K562 (cell line): ENCODE measurements around the gene ASCC2. TPM values are rescaled to one million over a fixed set of nuclear protein-coding genes. Genes with fewer than 3 reads are reported as not detected.
A peak's percentile ranks its signal among the peaks of the same experiment; 100 is the strongest.

Source experiments
- ATAC-seq: fragments of 200-7000 bp; cut with Tn5 transposase; 3 replicates; pipeline ENCODE4 v1.9.1; 2020; ENCODE audit warnings: moderate library complexity
- BruUV-seq: library from RNA; stranded (reverse); fragments of 400-500 nt; replicated peaks from 2 replicates; lab custom pipeline; 2021; lab: Mats Ljungman, UMichigan
- CTCF ChIA-PET: fragments of 300-600 bp; formaldehyde crosslinking; extraction: SDS; loops from one replicate; lab custom pipeline; 2021; ENCODE audit warnings: low intra/inter-chr PET ratio; lab: Yijun Ruan, JAX
- POLR2A ChIA-PET: fragments of 300-600, 350-650 bp; sonication (Branson Sonifier 250); formaldehyde crosslinking; extraction: SDS; loops from one replicate; lab custom pipeline; 2021; ENCODE audit warnings: antibody characterized with exemption, inconsistent platforms; lab: Yijun Ruan, JAX
- DNase-seq, 4 experiments: peaks; one replicate each; pipeline versions ENCODE4 v3.0.0 to v3.0.0-alpha.2; 2011 to 2018; ENCODE audit warnings: low spot score in 3 of 4, mixed read lengths in 3 of 4; ENCODE audit errors: extremely low read depth in 1 of 4
- FAIRE-seq: peaks from 2 replicates; lab custom pipeline; 2011; peaks lifted over from hg19 to GRCh38; lab: Jason Lieb, UNC
- H2AFZ ChIP-seq: 2 replicates; pipeline ENCODE4 v1.6.0; 2011; ENCODE audit warnings: low read depth, low read length, control low read depth, inconsistent platforms
- H3K27ac ChIP-seq: fragments of 200-600 bp; 3 replicates; pipeline ENCODE4 v1.8.0; 2011; ENCODE audit warnings: low read depth, mild to moderate bottlenecking, control low read depth, inconsistent platforms, low read length, moderate library complexity, mixed read lengths; ENCODE audit errors: extremely low read depth
- H3K27me3 ChIP-seq, 2 experiments: fragments of 300-600 bp in 1 of 2; 2 replicates in 1 of 2; 3 replicates in 1 of 2; pipeline versions ENCODE4 v1.6.0 to v1.8.0; 2011; ENCODE audit warnings: inconsistent platforms in 2 of 2, low read length in 2 of 2, mild to moderate bottlenecking in 1 of 2, mixed read lengths in 1 of 2, moderate library complexity in 1 of 2; ENCODE audit not compliant: control insufficient read depth in 2 of 2, insufficient read depth in 2 of 2
- H3K36me3 ChIP-seq: fragments of 300-600 bp; 3 replicates; pipeline ENCODE4 v1.8.0; 2011; ENCODE audit warnings: mild to moderate bottlenecking, low read length, inconsistent platforms; ENCODE audit not compliant: control insufficient read depth, insufficient read depth
- H3K4me1 ChIP-seq, 2 experiments: fragments of 200-600 bp in 1 of 2; replicated peaks in 1 of 2; 2 replicates in 1 of 2; 3 replicates in 1 of 2; pipeline versions ENCODE4 v1.5.1 to v1.8.0; 2011; ENCODE audit warnings: inconsistent platforms in 2 of 2, low read length in 2 of 2, mild to moderate bottlenecking in 1 of 2, mixed read lengths in 1 of 2, moderate library complexity in 1 of 2; ENCODE audit not compliant: control insufficient read depth in 2 of 2, insufficient read depth in 2 of 2
- H3K4me2 ChIP-seq: 2 replicates; pipeline ENCODE4 v1.6.1; 2011; ENCODE audit warnings: low read length, control low read depth, inconsistent platforms, mixed read lengths; ENCODE audit not compliant: insufficient read depth
- H3K4me3 ChIP-seq: fragments of 200-600 bp; sonication (generic), shearing (Covaris generic); 2 replicates; pipeline ENCODE4 v1.5.1; 2016; ENCODE audit warnings: control low read depth, inconsistent platforms
- H3K79me2 ChIP-seq: fragments of 200-600 bp; 3 replicates; pipeline ENCODE4 v1.8.0; 2011; ENCODE audit warnings: low read length, inconsistent platforms; ENCODE audit not compliant: control insufficient read depth, insufficient read depth
- H3K9ac ChIP-seq, 2 experiments: 2 replicates each; pipeline versions ENCODE4 v1.6.0 to v1.6.1; 2011; ENCODE audit warnings: low read depth in 2 of 2, low read length in 2 of 2, control low read depth in 1 of 2, inconsistent platforms in 1 of 2, mild to moderate bottlenecking in 1 of 2, mixed read lengths in 1 of 2; ENCODE audit not compliant: insufficient read depth in 1 of 2
- H3K9me1 ChIP-seq: one replicate; pipeline ENCODE4 v1.6.0; 2011; ENCODE audit warnings: inconsistent platforms, mild to moderate bottlenecking, low read length, moderate library complexity; ENCODE audit not compliant: control insufficient read depth, insufficient read depth
- H3K9me3 ChIP-seq: replicated peaks from 2 replicates; pipeline ENCODE4 v1.5.1; 2011; ENCODE audit warnings: low read depth, low read length, inconsistent platforms; ENCODE audit not compliant: control insufficient read depth, insufficient read depth
- H4K20me1 ChIP-seq: replicated peaks from 2 replicates; pipeline ENCODE4 v1.6.1; 2011; ENCODE audit warnings: low read length, inconsistent platforms, mixed read lengths; ENCODE audit not compliant: control insufficient read depth, insufficient read depth
- ESRRB ChIP-seq: fragments of 250-450 bp; sonication (Bioruptor Pico); IDR thresholded peaks from 2 replicates; pipeline ENCODE4 v1.5.0; 2020; ENCODE audit warnings: mild to moderate bottlenecking, moderate library complexity, borderline replicate concordance
- POLR2G ChIP-seq: fragments of 200-400 bp; formaldehyde crosslinking; IDR thresholded peaks from 2 replicates; pipeline ENCODE4 v1.6.1; 2017; ENCODE audit warnings: low read depth, mild to moderate bottlenecking, antibody characterized with exemption, low read length, moderate library complexity
- U2AF1 ChIP-seq: fragments of 200-400 bp; formaldehyde crosslinking; optimal IDR thresholded peaks from 2 replicates; pipeline ENCODE3; 2017; ENCODE audit warnings: mild to moderate bottlenecking, low read depth, low read length, moderate library complexity
- ZNF174 ChIP-seq: fragments of 250-450 bp; sonication (Bioruptor Pico); IDR thresholded peaks from 2 replicates; pipeline ENCODE4 v1.4.0; 2020; ENCODE audit warnings: mild to moderate bottlenecking
- ZNF212 ChIP-seq: fragments of 450-650 bp; formaldehyde crosslinking; IDR thresholded peaks from 2 replicates; pipeline ENCODE4 v1.4.0; 2020; ENCODE audit warnings: mild to moderate bottlenecking
- ZNF76 ChIP-seq: fragments of 250-450 bp; sonication (Bioruptor Pico); IDR thresholded peaks from 2 replicates; pipeline ENCODE4 v1.4.0; 2020; ENCODE audit warnings: mild to moderate bottlenecking, moderate library complexity, borderline replicate concordance
- WGBS: fragments of 100-300 bp; shearing (Covaris generic); methylation state at CpG from one replicate; pipeline ENCODE4 v1.1.6; 2016; ENCODE audit warnings: low coverage, mixed read lengths; ENCODE audit not compliant: insufficient coverage; ENCODE audit errors: missing lambda C conversion rate; 5-methylcytosine and 5-hydroxymethylcytosine counted together
- in situ Hi-C: fragments of 300-500 bp; cut with MboI; formaldehyde crosslinking; loops from 4 replicates; pipeline ENCODE4 v1.15.0; 2018; ENCODE audit warnings: inconsistent platforms, mixed read lengths
- intact Hi-C: fragments of 100-400 bp; cut with micrococcal nuclease; formaldehyde crosslinking; loops from 2 replicates; pipeline ENCODE4 v1.14.2; 2022
- polyA plus RNA-seq, 8 experiments: library from polyadenylated mRNA; depleted of rRNA in 4 of 8; stranded (reverse) in 5 of 8; unstranded in 3 of 8; fragments of >200 nt; fragmentation: Nextera tagmentation in 2 of 8; fragmentation: Illumina TruSeq in 1 of 8; extraction: Ambion mirVana in 2 of 8; extraction: Trizol in 1 of 8; gene quantifications; 2 replicates each; pipeline versions ENCODE4 v1.2.1 to v1.2.3, GENCODE V29; 2011 to 2014; ENCODE audit warnings: inconsistent platforms in 1 of 8, missing spikeins in 1 of 8
- total RNA-seq, 7 experiments: library from RNA; depleted of rRNA in 6 of 7; stranded (reverse); fragments of >200 nt in 6 of 7; fragmentation: Illumina TruSeq in 2 of 7; extraction: Trizol in 2 of 7; gene quantifications; 2 replicates each; pipeline versions ENCODE4 v1.2.1 to v1.2.3, GENCODE V29; 2011 to 2021; ENCODE audit warnings: low replicate concordance in 1 of 7
- TF ChIP-seq, protein P1 (sequence below): fragments of 250-450 bp; sonication (Bioruptor Pico); IDR thresholded peaks from 2 replicates; pipeline ENCODE4 v1.8.0; 2022; ENCODE audit warnings: inconsistent platforms, mild to moderate bottlenecking, moderate library complexity, borderline replicate concordance
- TF ChIP-seq, protein P2 (sequence below): fragments of 150-350 bp; conservative IDR thresholded peaks from 2 replicates; pipeline ENCODE4 v1.6.1; 2014; ENCODE audit warnings: low read length

ASCC2 gene
- total and polyA plus RNA-seq, 9 of the 15 experiments (the other 6 are each of a cell fraction or from before 2014, with no cell fraction given): 4.0 to 46.7 (median 26.8) TPM

DNA sequence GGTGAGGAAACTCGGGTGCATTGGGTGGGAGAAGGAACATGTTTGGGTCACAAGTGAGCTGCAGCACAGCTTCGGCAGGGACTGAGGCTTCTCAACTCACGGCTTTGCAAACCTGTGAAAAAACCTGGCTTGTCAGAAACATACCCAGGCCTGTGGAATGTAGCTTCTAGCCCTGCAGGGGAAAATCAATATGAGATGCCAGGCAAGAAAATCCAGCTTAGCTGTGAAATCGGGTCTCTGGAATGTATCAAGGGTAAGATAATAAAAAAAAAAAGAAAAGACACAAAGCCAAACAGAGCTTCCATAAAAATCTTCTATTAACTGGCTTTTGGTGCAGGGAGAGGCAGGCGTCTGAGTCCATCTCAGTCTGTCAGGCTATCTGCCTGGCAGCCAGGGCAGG is 42.4 kb downstream of the ASCC2 start:
- no peak for DNase-seq
- FAIRE-seq: no peak
- H3K9me1 ChIP-seq: no peaks in the 10 kb centered on the region
- no peaks in the 10 kb centered on the region for H4K20me1 ChIP-seq
- no peak for ATAC-seq
- H3K4me1 ChIP-seq: peaks cover 16 to 20% of the 10 kb centered on the region in 2 experiments
- no peak for TF ChIP-seq ESRRB
- H3K27ac ChIP-seq: no peak overlapping the region
- H3K4me2 ChIP-seq: no peak overlapping the region
- ChIA-PET CTCF (no interaction called here), POLR2A (interaction anchor here (0.9 kb wide), 1 partner anchor 9 kb away, joined by 3 read pairs; no protein-coding TSS in a partner anchor)
- no peaks in the 10 kb centered on the region for H3K79me2 ChIP-seq
- no peak overlapping the region for H2AFZ ChIP-seq
- no peaks in the 10 kb centered on the region for H3K27me3 ChIP-seq
- BruUV-seq: no TSS peak
- peaks cover 53% of the 10 kb centered on the region for H3K36me3 ChIP-seq
- H3K9ac ChIP-seq: no peak overlapping the region
- in situ Hi-C loops: no loop called here
- H3K4me3 ChIP-seq: no peak overlapping the region
- no peaks in the 10 kb centered on the region for H3K9me3 ChIP-seq
- intact Hi-C loops: no loop called here
- 93% methylated on average over 4 of the region's 5 CpGs for WGBS

DNA sequence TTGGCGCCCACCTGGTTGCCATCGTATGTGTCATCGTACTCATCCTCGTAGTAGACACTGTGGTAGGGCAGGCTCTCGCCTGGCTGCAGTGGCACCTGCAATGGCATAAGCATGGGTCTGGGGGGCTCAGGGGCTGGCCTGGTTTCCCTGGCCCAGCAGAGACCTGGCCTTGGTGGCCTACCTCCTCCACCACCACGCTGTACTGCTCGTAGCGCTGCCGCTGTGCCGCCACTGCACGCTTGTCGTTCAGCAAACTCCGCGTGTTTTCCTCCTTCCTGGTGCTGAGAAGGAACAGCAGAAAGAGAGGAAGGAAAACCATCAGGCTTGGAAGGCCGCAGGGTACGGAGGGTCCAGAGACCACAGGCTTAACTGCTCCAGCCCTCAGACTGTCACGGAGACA is 44.7 kb downstream of the ASCC2 start:
- Histone ChIP-seq H3K9me3 (no peaks in the 10 kb centered on the region), H3K27me3 (no peaks in the 10 kb centered on the region), H2AFZ (no peak overlapping the region), H3K79me2 (no peaks in the 10 kb centered on the region), H4K20me1 (no peaks in the 10 kb centered on the region), H3K4me2 (no peak overlapping the region), H3K4me3 (no peak overlapping the region), H3K9ac (no peak overlapping the region), H3K36me3 (peaks cover 56% of the 10 kb centered on the region), H3K4me1 (peaks cover 0 to 4% of the 10 kb centered on the region in 2 experiments; a peak in 4 of 5 replicates), H3K9me1 (no peaks in the 10 kb centered on the region), H3K27ac (no peak overlapping the region)
- in situ Hi-C loops (no loop called here), intact Hi-C loops (no loop called here)
- WGBS: 92% methylated on average over 5 of the region's 17 CpGs
- no peak for ATAC-seq
- TF ChIP-seq, protein P1, sequence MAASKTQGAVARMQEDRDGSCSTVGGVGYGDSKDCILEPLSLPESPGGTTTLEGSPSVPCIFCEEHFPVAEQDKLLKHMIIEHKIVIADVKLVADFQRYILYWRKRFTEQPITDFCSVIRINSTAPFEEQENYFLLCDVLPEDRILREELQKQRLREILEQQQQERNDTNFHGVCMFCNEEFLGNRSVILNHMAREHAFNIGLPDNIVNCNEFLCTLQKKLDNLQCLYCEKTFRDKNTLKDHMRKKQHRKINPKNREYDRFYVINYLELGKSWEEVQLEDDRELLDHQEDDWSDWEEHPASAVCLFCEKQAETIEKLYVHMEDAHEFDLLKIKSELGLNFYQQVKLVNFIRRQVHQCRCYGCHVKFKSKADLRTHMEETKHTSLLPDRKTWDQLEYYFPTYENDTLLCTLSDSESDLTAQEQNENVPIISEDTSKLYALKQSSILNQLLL (CRISPR knock-in tag): no peak
- TF ChIP-seq POLR2G: 0 out of 2 replicates have a peak, but pooled peaks have one; percentile 8
- no peak for TF ChIP-seq ZNF212 (CRISPR knock-in tag)
- no peak for TF ChIP-seq ZNF174
- TF ChIP-seq, protein P2, sequence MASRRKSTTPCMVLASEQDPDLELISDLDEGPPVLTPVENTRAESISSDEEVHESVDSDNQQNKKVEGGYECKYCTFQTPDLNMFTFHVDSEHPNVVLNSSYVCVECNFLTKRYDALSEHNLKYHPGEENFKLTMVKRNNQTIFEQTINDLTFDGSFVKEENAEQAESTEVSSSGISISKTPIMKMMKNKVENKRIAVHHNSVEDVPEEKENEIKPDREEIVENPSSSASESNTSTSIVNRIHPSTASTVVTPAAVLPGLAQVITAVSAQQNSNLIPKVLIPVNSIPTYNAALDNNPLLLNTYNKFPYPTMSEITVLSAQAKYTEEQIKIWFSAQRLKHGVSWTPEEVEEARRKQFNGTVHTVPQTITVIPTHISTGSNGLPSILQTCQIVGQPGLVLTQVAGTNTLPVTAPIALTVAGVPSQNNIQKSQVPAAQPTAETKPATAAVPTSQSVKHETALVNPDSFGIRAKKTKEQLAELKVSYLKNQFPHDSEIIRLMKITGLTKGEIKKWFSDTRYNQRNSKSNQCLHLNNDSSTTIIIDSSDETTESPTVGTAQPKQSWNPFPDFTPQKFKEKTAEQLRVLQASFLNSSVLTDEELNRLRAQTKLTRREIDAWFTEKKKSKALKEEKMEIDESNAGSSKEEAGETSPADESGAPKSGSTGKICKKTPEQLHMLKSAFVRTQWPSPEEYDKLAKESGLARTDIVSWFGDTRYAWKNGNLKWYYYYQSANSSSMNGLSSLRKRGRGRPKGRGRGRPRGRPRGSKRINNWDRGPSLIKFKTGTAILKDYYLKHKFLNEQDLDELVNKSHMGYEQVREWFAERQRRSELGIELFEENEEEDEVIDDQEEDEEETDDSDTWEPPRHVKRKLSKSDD: no peak
- TF ChIP-seq U2AF1: no peak
- TF ChIP-seq ZNF76: no peak
- no peak for DNase-seq
- no peak for FAIRE-seq
- ChIA-PET POLR2A (interaction anchor here (0.7 kb wide), 1 partner anchor 18 kb away, joined by 3 read pairs; no protein-coding TSS in a partner anchor), CTCF (no interaction called here)
- no TSS peak for BruUV-seq
